Fibroblast of upper back skin (primary cell): Measurements from ENCODE around the gene B4GALT2.

Experiments
- DNase-seq: peaks from one replicate; pipeline ENCODE4 v3.0.0-alpha.2; 2013

The B4GALT2 gene

DNA sequence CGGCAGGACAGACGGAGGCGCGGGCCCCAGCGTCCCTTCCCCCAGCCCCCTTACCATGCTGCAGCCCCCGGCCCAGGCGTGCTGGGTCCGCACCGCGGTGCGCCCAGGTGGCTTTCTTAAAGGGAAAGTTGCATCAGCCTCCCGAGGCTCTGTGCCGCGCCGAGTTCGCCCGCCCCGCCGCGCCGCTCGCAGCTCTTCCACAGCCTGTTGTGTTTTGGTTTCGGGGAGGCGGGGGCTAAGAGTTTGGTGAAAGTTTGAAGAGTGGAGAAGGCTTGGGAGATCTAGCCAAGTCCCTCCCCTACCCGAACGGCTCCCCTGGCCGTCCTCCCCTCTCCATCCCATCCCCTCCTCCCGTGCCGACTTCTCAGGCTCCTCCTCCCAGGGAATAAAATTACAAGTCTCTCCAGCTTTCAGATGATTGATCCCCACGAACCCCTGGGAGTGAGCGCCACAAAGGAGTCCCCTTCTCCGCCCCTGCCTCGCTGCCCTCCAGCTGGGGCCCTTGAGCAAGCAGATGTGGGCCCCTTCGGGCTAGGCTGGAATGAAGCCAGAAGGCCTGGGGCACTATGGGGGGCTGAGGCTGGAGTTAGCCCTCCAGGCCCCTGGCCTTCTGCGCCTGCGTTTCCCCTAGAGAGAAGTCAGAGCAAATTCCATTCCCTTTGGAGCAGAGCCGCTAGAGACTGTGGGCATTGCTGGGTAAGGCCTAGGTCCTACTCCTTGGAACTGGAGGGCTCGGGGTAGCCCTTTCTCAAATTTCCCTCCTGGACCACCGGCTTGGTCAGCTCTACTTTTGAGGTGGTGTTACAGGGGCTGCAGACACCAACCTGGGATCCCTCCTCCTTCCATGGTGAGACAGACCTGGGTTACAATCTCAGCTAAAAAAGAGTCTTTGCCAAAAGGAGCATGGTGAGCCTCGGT lies 52.5 kb downstream of the B4GALT2 start, which contains the start of gene SLC6A9:
SLC6A9 (minus strand) TSS at position 211 of the 918 bp plus-strand sequence. CDS start 7,185 bp downstream, outside the sequence.
- peak; percentile 92 for DNase-seq

DNA sequence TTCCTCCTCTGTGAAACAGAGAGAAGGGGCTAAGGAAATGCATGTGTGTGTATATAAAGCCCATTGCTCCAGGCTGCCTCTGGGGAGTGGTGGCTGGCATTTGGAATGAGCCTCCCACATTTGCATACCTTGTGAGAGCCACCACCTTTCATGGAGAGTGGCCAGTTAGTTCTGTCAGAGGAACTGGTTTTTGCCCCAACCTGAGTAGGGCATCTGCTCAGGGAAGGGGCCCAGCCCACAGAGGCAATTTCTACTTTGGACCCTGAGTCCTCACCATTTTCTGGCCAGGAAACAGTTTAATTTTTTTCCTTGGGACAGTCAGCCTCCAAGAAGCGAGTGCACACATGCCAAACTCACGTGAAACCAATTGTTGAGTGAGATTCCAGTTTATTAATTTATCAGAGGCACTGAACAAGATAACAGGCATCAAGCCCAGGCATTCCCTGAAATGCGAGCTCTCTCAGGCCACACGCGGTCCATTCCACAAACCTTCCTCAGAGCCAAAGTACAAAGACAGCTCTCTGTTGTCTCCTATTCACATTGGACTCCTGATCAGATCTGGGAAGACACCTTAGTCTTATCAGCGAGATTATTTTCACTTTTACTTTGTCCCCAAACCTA lies 53.3 kb downstream of the B4GALT2 start:
- peak; percentile 31 for DNase-seq

DNA sequence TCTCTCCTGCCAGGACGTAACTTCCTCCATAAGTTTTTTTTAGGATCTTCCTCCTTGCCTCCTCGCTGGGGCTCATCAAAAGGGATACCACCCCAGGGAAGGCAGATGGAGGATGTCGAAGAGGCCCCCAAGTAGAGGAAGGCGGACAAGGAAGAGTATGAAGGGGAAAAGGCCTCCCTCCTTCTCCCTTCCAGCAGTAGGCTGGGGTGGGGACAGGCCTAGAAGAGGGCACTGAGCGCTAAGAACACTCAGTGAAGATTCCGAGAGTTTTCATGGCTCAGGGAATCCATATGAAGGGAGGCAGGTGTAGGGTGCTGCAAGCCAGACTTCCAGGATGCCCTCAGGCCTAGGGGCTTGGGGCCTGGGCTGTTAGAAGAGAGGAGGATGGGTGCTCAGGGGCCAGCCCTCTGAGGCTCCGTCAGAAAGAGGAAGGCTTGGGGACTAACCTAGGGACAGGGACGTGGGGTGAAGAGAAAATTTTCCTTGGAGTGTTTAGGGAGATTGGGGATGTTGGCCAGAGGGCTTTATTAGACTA lies 54.1 kb downstream of the B4GALT2 start:
- no peak for DNase-seq

DNA sequence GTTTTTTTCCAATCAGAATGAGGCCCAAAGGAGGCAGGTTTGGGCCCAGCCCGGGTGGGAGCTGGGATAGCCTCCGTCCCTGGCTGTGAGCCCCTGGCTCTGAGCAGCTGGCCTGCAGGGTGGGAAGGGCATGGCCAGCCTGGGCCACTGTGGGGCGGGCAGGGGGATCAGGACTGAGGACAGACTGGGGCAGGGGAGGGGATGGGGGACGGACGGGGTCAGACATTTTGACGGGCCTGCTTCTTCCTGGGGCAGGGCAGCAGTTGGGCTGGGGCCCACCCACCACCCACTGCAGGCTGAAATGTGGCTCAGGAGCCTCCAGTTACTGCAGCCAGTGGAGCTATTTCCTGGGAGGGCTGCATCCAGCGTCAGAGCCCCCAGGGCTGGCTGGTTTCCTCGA lies 54.7 kb downstream of the B4GALT2 start:
- peak; percentile 12 for DNase-seq

DNA sequence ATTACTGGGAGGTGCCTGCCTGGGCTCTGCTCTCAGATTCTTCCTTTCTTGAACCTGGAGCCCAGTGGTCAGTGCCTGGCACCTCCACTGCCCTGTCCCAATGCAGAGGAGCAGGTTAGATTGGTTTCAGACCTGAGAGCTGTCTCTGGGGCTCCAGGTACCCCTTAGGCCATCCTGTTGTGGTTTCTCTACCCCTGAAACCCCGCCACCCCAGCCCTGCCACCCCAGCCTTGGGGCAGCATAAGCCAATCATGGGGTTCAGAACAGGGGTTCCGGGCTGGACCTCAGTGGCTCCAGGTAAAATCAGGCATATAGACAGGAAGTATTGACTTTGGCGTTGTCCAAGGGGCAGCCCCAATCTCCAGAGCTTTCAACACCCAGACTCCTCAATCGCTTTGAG lies 55.4 kb downstream of the B4GALT2 start:
- no peak for DNase-seq

DNA sequence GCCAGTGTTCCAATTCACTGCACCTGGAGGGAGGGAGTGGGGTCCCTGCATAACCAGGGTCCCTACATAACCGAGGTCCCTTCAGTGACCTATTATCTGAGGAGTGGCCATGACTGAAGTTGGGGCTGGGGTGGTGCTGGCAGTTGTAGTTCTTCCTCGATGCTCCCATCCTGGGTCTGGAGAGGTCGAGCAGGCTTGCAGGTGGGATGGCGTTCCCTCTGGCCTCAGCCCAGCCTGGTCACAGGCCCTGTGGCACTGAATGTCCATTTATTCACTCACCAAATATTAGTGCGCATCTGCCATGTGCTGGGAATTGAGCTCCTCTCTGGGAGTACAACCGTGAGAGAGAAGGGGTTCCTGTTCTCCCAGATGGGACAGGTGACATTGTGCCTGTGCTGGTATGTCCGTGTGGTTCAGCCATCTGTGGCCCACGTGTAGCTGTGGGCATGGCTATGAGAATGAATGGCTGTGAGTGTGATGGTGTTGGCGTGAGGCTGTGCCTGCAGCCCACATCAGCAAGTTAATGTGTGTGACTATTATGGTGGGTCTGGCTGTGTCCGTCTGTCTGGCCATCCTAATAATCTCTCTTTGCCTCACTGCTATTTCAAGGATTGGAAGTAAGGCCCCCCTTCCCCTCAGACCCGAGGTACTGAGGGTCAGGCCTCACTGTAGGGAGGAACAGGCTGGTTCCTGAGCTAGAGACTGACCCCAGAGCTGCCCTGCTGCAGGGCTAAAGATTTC lies 56.1 kb downstream of the B4GALT2 start:
- no peak for DNase-seq

DNA sequence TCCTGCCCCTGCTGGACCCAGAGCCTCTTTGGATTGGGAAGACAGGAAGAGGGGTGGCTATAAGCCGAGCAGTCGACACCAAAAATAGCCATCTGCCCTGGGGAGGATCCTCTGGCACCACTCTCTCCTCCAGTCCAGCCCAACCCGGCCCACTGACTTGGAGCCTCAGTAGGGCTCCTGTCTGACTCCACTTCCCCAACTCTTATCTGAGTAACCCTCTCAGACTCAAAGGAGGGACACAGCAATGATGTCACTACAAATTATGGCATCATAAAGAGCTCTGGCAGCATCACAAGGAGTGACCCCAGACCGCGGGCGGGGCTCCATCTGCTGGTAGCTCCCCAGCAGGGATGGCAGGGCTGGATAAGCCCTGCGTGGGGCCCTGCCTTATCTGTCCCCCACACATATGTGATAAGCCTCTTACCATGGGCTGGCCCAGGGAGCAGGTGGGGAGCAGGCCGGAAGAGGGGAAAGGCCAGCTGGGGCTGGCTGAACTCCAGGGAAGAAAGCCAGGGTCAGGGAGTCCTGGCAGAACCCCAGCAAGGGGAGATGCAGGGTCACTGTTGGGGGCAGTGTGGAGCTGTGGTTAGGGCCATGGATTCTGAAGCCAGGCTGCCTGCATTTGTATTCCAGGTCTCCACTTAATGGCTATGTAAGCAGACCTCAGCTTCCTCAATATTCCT lies 56.9 kb downstream of the B4GALT2 start:
- DNase-seq, result no peak

DNA sequence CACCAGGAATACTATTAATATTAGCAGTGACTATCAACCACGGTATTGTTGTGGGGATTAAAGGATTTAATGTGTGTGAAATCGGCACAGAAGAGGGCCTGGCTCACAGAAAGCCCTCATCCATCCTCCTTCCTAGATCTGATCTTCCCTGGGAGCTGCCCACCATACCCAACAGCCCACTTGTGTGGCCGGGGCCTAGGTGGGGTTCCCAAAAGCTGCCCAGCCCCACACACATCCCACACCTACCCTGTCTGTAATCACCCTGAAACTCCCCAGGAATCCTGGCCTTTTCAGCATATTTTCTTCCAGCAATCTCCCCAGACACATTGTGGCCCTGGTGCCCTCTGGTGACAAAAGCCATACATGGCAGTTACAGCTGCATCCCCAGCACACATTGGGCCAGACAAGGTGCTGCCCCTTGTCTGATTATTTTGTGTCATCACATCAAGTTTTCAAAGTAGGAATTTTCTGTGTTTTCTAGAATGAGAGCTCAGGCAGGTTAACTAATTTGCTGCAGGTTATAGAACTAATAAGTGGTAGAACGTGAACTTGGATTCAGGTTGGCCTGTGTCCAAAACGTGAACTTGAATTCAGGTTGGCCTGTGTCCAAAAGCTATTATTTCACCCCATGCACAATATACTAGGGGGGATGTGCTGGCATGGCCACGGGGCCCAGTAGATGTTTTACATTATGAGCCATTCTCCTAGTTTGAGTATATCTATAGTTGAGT lies 57.6 kb downstream of the B4GALT2 start:
- DNase-seq, result peak; percentile 74

DNA sequence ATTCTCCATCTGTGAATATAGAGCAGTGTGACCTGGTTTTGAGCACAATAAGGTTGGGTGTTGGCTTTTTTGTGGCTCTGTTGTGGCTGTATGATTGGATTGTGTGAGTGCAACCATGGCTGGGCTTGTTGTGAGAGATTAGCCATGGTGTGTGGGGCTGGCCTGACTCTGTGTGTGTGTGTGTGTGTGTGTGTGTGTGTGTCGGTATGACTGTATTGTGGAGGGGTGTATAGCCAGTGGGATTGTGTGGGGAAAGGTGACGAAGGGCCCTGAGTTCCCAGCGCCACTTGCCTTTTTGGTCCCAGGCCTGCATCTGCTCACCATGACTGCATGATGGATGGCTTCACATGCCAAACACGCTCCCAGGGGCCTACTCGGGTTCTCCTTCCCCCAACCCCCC lies 58.1 kb downstream of the B4GALT2 start:
- DNase-seq, result peak; percentile 57

DNA sequence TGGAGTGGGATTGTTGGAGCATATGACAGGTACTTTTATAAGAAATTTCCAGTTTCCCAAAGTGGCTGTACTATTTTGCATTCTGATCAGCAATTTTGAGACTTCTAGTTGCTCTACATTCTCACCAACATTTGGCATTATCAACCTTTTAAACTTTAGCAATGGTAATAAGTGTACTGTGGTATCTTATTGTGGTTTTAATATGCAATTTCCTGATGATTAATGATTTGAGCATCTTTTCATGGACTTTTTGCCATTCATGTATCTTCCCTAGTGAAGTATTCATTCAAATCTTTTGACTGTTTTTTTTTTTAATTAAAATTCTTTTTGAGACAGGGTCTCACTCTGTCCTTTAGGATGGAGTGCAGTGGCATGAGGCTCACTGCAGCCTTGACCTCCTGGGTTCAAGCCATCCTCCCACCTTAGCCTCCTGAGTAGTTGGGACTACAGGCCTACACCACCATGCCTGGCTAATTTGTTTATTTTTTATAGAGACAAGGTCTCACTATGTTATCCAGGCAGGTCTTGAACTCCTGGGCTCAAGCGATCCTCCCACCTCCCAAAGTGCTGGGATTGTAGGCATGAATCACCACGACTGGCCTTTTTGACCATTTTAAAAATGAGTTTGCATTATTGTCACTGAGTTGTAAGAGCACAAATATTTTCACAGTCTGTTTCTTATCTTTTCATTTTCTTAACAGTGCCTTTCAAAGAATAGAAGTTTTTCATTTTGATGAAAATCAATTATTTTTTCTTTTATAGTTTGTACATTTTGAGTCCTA lies 60.1 kb downstream of the B4GALT2 start:
- peak; percentile 60 for DNase-seq

DNA sequence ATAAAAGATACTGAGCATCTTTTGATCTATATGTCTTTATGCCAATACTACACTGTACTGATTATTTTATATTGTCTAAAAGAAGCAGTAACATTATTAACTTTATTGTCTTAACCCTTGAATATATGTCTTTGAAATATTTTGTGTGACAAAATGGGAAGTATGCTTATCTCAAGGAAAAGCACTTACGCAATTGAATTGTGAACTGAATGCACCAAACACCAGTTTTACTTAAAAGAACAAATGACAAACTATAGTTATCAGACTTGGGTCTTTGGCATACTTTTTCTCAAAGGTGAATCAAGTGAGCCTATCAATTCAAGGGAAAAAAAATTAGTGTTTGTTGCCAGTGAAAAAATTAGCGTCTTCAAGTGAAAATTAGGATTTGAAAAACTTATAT lies 61.4 kb downstream of the B4GALT2 start:
- DNase-seq, result no peak
